Neural cell (in vitro differentiated cells): ENCODE measurements around the gene COL18A1. TPM values are rescaled to one million over a fixed set of nuclear protein-coding genes. Genes with fewer than 3 reads are reported as not detected.

Source experiments
- H2AFZ ChIP-seq: fragments of 200-600, 300-800 bp; sonication (generic), shearing (Covaris generic); 2 replicates; pipeline ENCODE4 v1.6.0; 2014; ENCODE audit warnings: low read depth, mild to moderate bottlenecking, antibody characterized with exemption, low read length, moderate library complexity
- H3F3A ChIP-seq: fragments of 200-600 bp; shearing (Covaris generic); 2 replicates; pipeline ENCODE4 v1.6.1; 2016; ENCODE audit warnings: mild to moderate bottlenecking, moderate library complexity, mixed read lengths, antibody characterized with exemption, low read length; ENCODE audit not compliant: insufficient read depth, poor library complexity, severe bottlenecking
- H3K27ac ChIP-seq: fragments of 200-600, 300-800 bp; sonication (generic), shearing (Covaris generic); 2 replicates; pipeline ENCODE4 v1.5.1; 2014; ENCODE audit warnings: mild to moderate bottlenecking, low read length, moderate library complexity
- H3K27me3 ChIP-seq: fragments of 300-800, 200-600 bp; sonication (generic), shearing (Covaris generic); 2 replicates; pipeline ENCODE4 v1.6.0; 2014; ENCODE audit warnings: mild to moderate bottlenecking, low read depth, low read length, moderate library complexity; ENCODE audit not compliant: insufficient read depth
- H3K36me3 ChIP-seq: fragments of 300-800, 200-600 bp; sonication (generic), shearing (Covaris generic); 2 replicates; pipeline ENCODE4 v1.5.1; 2014; ENCODE audit warnings: mild to moderate bottlenecking, antibody characterized with exemption, low read length, moderate library complexity; ENCODE audit not compliant: insufficient read depth
- H3K4me2 ChIP-seq: fragments of 300-800, 200-600 bp; sonication (generic), shearing (Covaris generic); 2 replicates; pipeline ENCODE4 v1.6.0; 2014; ENCODE audit warnings: mild to moderate bottlenecking, low read length
- H3K4me3 ChIP-seq: fragments of 300-800, 200-600 bp; sonication (generic), shearing (Covaris generic); 2 replicates; pipeline ENCODE4 v1.5.1; 2014; ENCODE audit warnings: mild to moderate bottlenecking, low read length, moderate library complexity
- H3K79me2 ChIP-seq: fragments of 200-600 bp; shearing (Covaris generic); replicated peaks from 2 replicates; pipeline ENCODE4 v1.6.0; 2014; ENCODE audit warnings: mild to moderate bottlenecking, low read length, moderate library complexity; ENCODE audit not compliant: insufficient read depth
- H3K9ac ChIP-seq: fragments of 300-800, 200-600 bp; sonication (generic), shearing (Covaris generic); 2 replicates; pipeline ENCODE4 v1.6.1; 2016; ENCODE audit warnings: mild to moderate bottlenecking, low read length, mixed read lengths
- H3K9me2 ChIP-seq: fragments of 200-600 bp; shearing (Covaris generic); 2 replicates; pipeline ENCODE4 v1.6.1; 2016; ENCODE audit warnings: mild to moderate bottlenecking, low read length, mixed read lengths; ENCODE audit not compliant: insufficient read depth
- H3K9me3 ChIP-seq: fragments of 200-600, 300-800 bp; sonication (generic), shearing (Covaris generic); 2 replicates; pipeline ENCODE4 v1.6.1; 2016; ENCODE audit warnings: mild to moderate bottlenecking, mixed run types, low read length, moderate library complexity, mixed read lengths
- H4K20me1 ChIP-seq: fragments of 200-600 bp; shearing (Covaris generic); 2 replicates; pipeline ENCODE4 v1.6.1; 2016; ENCODE audit warnings: mild to moderate bottlenecking, mixed run types; ENCODE audit not compliant: insufficient read depth
- EP300 ChIP-seq: fragments of 450-650 bp; conservative IDR thresholded peaks from 2 replicates; pipeline ENCODE4 v1.6.1; 2014; ENCODE audit warnings: antibody characterized with exemption, mild to moderate bottlenecking, moderate library complexity; ENCODE audit not compliant: poor library complexity, severe bottlenecking
- EZH2 ChIP-seq: fragments of 200-600, 300-800 bp; shearing (Covaris generic), sonication (generic); IDR thresholded peaks from 2 replicates; pipeline ENCODE4 v1.6.1; 2014; ENCODE audit warnings: antibody characterized with exemption, low read length, borderline replicate concordance, mild to moderate bottlenecking; ENCODE audit not compliant: insufficient read depth, poor library complexity, severe bottlenecking
- MXI1 ChIP-seq: fragments of 450-650 bp; conservative IDR thresholded peaks from 2 replicates; pipeline ENCODE4 v1.6.1; 2014; ENCODE audit warnings: antibody characterized with exemption, mild to moderate bottlenecking; ENCODE audit not compliant: poor library complexity, severe bottlenecking
- POLR2AphosphoS5 ChIP-seq: IDR thresholded peaks from 2 replicates; pipeline ENCODE4 v1.6.1; 2012
- RAD21 ChIP-seq: fragments of 450-650 bp; conservative IDR thresholded peaks from 2 replicates; pipeline ENCODE4 v1.6.1; 2014; ENCODE audit warnings: antibody characterized with exemption, mild to moderate bottlenecking, moderate library complexity
- SMC3 ChIP-seq: fragments of 450-650 bp; conservative IDR thresholded peaks from 2 replicates; pipeline ENCODE4 v1.6.1; 2014; ENCODE audit warnings: antibody characterized with exemption, mild to moderate bottlenecking, moderate library complexity; ENCODE audit not compliant: poor library complexity
- TAF1 ChIP-seq: IDR thresholded peaks from 2 replicates; pipeline ENCODE4 v1.6.1; 2012; ENCODE audit warnings: low read depth
- polyA plus RNA-seq: library from polyadenylated mRNA; depleted of rRNA; stranded (reverse); fragments of >200 nt; gene quantifications from 2 replicates; pipeline ENCODE4 v1.2.3, GENCODE V29; 2014
- TF ChIP-seq, protein P1 (sequence below): fragments of 450-650 bp; IDR thresholded peaks from 2 replicates; pipeline ENCODE4 v1.5.1; 2014; ENCODE audit warnings: antibody characterized with exemption, mild to moderate bottlenecking, moderate library complexity; ENCODE audit not compliant: poor library complexity, severe bottlenecking
- TF ChIP-seq, protein P2 (sequence below): IDR thresholded peaks from 2 replicates; pipeline ENCODE4 v1.6.1; 2012; ENCODE audit warnings: borderline replicate concordance

COL18A1 gene
- polyA plus RNA-seq, 1 donor from 2014 or later = 2.5 TPM

DNA sequence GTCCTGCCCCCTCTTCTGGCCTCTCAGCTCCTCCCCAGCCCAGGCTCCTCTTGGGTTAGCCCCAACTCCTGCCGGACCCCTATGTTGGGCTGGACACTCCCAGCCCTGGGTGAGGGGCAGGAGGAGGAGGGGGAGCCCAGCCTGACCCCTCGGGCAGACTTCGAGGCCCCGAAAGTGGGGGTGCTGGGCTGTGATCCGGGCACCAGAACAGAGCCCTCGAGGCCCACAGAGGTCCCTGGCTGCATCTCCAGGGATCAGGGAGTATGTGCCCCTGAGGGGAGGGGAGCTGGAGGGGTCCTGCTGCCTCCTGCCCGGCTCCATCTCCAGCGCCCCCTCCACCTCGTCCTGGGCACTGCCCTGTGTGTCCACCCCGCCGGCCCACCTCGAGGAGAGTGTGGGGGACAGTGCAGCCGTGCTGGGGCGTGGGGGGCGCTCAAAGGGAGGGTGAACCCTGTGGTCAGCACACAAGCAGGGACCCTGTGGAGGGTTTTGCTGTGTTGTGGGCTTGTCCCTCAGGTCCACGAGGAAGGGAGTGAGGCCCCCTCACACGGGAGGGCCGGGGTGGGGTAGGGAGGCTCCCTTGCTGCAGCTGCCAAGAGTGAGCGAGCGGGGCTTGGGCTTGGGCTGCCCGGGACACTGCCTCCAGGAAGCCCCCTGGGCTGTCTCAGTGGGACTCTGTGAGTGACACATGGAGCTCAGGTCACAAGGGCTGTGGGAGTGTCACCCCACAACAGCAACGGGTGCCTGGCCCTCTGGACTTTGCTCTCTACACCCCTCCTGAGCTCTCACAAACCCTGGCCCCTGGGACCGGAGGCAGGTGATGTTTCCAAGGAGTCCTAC lies 54.4 kb downstream of the COL18A1 start:
- TF ChIP-seq EP300 (no peak), SMC3 (no peak), TAF1 (no peak), MXI1 (no peak)
- H3K79me2 ChIP-seq = no peaks in the 10 kb centered on the region
- H3K9me2 ChIP-seq = no peaks in the 10 kb centered on the region
- no peak overlapping the region for H3K9ac ChIP-seq
- no peaks in the 10 kb centered on the region for H4K20me1 ChIP-seq
- no peak overlapping the region for H3K4me2 ChIP-seq
- H3K27ac ChIP-seq = no peak overlapping the region
- no peak overlapping the region for H3K4me3 ChIP-seq
- H3K27me3 ChIP-seq = no peaks in the 10 kb centered on the region
- peaks cover 8% of the 10 kb centered on the region for H3K9me3 ChIP-seq
- no peaks in the 10 kb centered on the region for H3F3A ChIP-seq
- no peak overlapping the region for H2AFZ ChIP-seq
- no peaks in the 10 kb centered on the region for H3K36me3 ChIP-seq

DNA sequence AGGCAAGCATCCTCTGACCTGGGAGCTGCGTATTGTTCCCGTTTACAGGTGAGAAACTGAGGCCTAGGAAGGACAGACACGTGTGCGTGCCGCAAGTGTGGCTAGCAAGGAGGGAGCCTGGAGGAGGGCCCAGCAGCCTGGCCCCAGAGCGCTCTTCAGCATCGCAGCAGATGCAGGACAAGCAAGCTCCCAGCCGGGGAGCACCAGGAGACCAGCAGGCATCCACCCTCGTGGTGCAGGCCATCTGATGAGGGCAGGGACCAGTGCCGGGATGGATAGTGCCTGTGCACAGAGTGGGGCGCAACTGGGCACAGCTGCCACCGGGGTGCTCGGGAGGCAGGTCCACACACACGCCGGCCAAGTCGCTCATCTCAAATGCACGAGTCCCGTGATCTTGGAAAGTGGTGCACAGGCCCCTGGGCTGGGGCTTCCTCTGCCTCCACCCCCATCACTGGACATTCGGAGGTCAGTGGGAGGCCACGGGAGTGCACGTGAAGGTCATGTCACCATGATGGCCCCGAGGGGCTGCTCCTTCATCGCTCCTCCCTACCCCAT lies 55.1 kb downstream of the COL18A1 start:
- Histone ChIP-seq H3K4me2 (no peak overlapping the region), H3K9ac (no peak overlapping the region), H2AFZ (no peak overlapping the region), H3K27me3 (no peaks in the 10 kb centered on the region), H3K36me3 (no peaks in the 10 kb centered on the region), H3K9me2 (no peaks in the 10 kb centered on the region), H3F3A (no peaks in the 10 kb centered on the region), H3K27ac (no peak overlapping the region), H4K20me1 (no peaks in the 10 kb centered on the region), H3K79me2 (no peaks in the 10 kb centered on the region), H3K4me3 (no peak overlapping the region), H3K9me3 (peaks cover 8% of the 10 kb centered on the region)
- TF ChIP-seq SMC3 (no peak), RAD21 (no peak), EP300 (no peak), EZH2 (no peak), POLR2AphosphoS5 (no peak), MXI1 (no peak), TAF1 (no peak)
- TF ChIP-seq, protein P1, sequence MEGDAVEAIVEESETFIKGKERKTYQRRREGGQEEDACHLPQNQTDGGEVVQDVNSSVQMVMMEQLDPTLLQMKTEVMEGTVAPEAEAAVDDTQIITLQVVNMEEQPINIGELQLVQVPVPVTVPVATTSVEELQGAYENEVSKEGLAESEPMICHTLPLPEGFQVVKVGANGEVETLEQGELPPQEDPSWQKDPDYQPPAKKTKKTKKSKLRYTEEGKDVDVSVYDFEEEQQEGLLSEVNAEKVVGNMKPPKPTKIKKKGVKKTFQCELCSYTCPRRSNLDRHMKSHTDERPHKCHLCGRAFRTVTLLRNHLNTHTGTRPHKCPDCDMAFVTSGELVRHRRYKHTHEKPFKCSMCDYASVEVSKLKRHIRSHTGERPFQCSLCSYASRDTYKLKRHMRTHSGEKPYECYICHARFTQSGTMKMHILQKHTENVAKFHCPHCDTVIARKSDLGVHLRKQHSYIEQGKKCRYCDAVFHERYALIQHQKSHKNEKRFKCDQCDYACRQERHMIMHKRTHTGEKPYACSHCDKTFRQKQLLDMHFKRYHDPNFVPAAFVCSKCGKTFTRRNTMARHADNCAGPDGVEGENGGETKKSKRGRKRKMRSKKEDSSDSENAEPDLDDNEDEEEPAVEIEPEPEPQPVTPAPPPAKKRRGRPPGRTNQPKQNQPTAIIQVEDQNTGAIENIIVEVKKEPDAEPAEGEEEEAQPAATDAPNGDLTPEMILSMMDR = no peak
- TF ChIP-seq, protein P2, sequence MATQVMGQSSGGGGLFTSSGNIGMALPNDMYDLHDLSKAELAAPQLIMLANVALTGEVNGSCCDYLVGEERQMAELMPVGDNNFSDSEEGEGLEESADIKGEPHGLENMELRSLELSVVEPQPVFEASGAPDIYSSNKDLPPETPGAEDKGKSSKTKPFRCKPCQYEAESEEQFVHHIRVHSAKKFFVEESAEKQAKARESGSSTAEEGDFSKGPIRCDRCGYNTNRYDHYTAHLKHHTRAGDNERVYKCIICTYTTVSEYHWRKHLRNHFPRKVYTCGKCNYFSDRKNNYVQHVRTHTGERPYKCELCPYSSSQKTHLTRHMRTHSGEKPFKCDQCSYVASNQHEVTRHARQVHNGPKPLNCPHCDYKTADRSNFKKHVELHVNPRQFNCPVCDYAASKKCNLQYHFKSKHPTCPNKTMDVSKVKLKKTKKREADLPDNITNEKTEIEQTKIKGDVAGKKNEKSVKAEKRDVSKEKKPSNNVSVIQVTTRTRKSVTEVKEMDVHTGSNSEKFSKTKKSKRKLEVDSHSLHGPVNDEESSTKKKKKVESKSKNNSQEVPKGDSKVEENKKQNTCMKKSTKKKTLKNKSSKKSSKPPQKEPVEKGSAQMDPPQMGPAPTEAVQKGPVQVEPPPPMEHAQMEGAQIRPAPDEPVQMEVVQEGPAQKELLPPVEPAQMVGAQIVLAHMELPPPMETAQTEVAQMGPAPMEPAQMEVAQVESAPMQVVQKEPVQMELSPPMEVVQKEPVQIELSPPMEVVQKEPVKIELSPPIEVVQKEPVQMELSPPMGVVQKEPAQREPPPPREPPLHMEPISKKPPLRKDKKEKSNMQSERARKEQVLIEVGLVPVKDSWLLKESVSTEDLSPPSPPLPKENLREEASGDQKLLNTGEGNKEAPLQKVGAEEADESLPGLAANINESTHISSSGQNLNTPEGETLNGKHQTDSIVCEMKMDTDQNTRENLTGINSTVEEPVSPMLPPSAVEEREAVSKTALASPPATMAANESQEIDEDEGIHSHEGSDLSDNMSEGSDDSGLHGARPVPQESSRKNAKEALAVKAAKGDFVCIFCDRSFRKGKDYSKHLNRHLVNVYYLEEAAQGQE = no peak
